Stimulated activated naive CD8-positive, alpha-beta T cell treated with anti-CD3 and anti-CD28 coated beads, Interleukin-15, Interleukin-2, amounts not matched to agents 100 ng/mL and 50 ng/mL, for 24 hours (primary cell): ENCODE results near the gene MDH1B.
"Not testable (repeated sequence)": the region's sequence is repeated elsewhere in the genome, so short reads cannot be mapped to it uniquely, and the experiment has no call there.

Experiments used
- H3K27ac Mint-ChIP-seq: one replicate; pipeline ENCODE4 v1.8.0; 2021; ENCODE audit warnings: mild to moderate bottlenecking, mixed read lengths
- H3K27me3 Mint-ChIP-seq: one replicate; pipeline ENCODE4 v1.8.0; 2021; ENCODE audit warnings: mixed read lengths
- H3K36me3 Mint-ChIP-seq: one replicate; pipeline ENCODE4 v1.8.0; 2021; ENCODE audit warnings: low read depth, mixed read lengths
- H3K4me1 Mint-ChIP-seq: one replicate; pipeline ENCODE4 v1.8.0; 2021; ENCODE audit warnings: low read depth, mixed read lengths
- H3K4me3 Mint-ChIP-seq: one replicate; pipeline ENCODE4 v1.8.0; 2021; ENCODE audit warnings: mild to moderate bottlenecking, mixed read lengths
- H3K9me3 Mint-ChIP-seq: one replicate; pipeline ENCODE4 v1.8.0; 2021; ENCODE audit warnings: mixed read lengths

The MDH1B gene

GRCh38 chr2:206765242-206766056, at the start of gene MDH1B, which contains the start of gene FASTKD2:
TSS of gene MDH1B (minus strand) at chr2:206765328. CDS start at chr2:206765271, 57 bp downstream.
TSS of gene FASTKD2 (plus strand) at chr2:206765606. CDS start at chr2:206766694, 1,088 bp downstream.
- Mint-ChIP-seq H3K36me3 (peaks cover 27% of the 10 kb centered on the region), H3K4me1 (peaks cover 52% of the 10 kb centered on the region), H3K4me3 (peak within 1 kb of the TSS; percentile 94), H3K9me3 (no peaks in the 10 kb centered on the region), H3K27me3 (peaks cover 1% of the 10 kb centered on the region), H3K27ac (peak within 1 kb of the TSS; percentile 98)

DNA sequence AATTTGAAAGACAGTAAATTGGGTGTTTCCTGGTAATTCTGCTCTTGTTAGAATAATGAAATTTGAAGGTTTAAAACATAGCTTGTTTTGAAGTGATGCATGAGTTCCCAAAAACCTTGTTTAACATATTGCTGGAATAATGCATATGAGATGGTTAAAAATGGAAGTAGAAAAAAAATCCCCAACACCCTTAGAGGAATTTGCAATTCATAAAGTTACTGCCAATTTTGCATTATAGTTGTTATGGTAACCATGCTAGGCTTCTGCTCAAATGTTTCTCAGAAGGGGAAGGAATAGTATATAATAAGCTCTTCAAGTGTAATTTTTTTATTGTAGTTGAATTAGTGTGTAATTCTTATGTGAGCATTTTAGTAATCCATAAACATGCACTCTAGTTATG, 49.4 kb upstream of the MDH1B start:
- Mint-ChIP-seq H3K4me3 (no peak overlapping the region), H3K4me1 (no peaks in the 10 kb centered on the region), H3K27me3 (no peaks in the 10 kb centered on the region), H3K27ac (no peak overlapping the region), H3K36me3 (peaks cover 6% of the 10 kb centered on the region), H3K9me3 (no peaks in the 10 kb centered on the region)

GRCh38 chr2:206812471-206812870, 47.3 kb upstream of the MDH1B start:
- not testable (repeated sequence) for H3K4me3 Mint-ChIP-seq, H3K27ac Mint-ChIP-seq, H3K36me3 Mint-ChIP-seq, H3K4me1 Mint-ChIP-seq, H3K9me3 Mint-ChIP-seq, H3K27me3 Mint-ChIP-seq

GRCh38 chr2:206807624-206808023, 42.5 kb upstream of the MDH1B start:
- H3K4me3 Mint-ChIP-seq, H3K27me3 Mint-ChIP-seq, H3K9me3 Mint-ChIP-seq, H3K36me3 Mint-ChIP-seq, H3K27ac Mint-ChIP-seq, H3K4me1 Mint-ChIP-seq: not testable (repeated sequence)

DNA sequence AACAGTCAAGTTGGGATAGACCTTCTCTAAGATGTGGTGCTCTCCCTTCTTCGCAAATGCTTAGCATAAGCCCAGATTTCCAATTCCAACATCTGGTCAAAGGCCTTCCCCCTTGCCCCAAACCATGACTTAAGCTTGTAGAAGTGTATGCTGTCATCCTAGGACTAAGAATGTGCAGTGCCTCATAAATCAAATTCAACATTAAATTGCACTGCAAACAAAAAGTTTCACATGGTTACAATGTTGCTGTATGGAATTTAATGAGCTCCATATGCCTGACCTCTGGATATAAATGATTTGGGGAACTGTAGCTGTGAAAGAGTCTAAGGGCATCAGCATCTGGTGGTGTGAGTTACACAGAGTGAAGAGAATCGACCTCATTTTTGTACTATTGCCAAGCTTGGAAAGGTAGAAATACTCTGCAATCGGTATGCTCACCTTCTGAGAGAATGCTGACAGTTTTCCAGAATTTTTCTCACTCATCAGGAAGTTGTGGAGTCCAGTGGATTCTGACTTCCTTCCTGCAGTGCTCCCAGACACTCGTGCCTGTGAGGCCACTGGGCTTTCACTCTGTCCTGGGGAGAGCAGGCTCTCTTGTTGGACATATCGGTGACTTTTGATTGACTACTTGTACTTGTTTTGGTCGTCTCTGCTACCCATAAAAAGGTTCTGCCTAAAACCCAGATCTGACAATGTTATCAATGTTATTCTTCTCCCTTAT, 40.9 kb upstream of the MDH1B start:
- Mint-ChIP-seq H3K27ac (no peak overlapping the region), H3K4me3 (no peak overlapping the region), H3K9me3 (no peaks in the 10 kb centered on the region), H3K27me3 (no peaks in the 10 kb centered on the region), H3K36me3 (peaks cover 13% of the 10 kb centered on the region), H3K4me1 (peaks cover 2% of the 10 kb centered on the region)

GRCh38 chr2:206804326-206804725, 39.2 kb upstream of the MDH1B start:
- Mint-ChIP-seq H3K27ac (no peak overlapping the region), H3K9me3 (no peaks in the 10 kb centered on the region), H3K27me3 (no peaks in the 10 kb centered on the region), H3K36me3 (peaks cover 13% of the 10 kb centered on the region), H3K4me1 (peaks cover 17% of the 10 kb centered on the region), H3K4me3 (no peak overlapping the region)

DNA sequence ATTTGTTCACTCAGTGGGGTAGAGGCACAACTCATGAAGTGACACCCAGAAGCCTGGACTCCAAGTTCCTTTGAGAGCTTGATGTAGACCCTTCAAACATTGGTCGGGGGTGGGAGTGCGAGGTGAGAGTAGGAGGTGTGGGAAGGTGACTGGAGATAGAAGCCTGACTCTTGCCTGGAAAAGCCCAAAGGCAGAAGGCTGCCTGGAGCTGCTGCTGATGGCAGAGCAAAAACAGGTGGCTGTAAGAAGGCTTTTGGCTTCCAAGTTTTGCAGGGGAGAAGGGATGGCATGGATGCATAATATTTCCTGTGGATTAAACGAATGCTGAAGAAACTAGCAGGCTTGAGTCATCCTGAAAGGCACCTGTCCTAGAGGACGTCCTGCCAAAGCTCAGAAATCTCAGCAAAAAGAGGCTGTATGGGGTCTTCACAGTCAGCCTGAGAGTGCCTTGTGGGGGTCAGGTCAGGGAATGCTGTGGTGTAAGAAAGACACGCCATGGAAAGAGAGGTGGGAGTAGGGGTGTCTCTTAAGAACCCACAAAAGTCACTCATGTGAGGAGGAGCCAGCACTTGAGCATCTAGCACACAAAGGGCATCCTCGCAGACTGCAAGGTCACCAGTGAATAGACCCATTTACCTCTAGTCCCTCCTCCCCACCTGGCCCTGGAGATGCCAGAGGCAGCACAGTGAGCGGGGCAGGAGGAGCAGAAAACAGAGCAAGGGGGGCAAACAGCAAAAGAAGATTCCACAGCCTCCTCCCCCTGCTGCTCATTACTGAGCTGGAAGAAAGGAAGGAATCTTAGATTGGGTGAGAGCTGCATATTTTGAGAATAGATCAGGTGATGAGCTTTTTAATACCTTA, 37.8 kb upstream of the MDH1B start:
- Mint-ChIP-seq H3K9me3 (no peaks in the 10 kb centered on the region), H3K27ac (no peak overlapping the region), H3K4me1 (peaks cover 31% of the 10 kb centered on the region), H3K27me3 (no peaks in the 10 kb centered on the region), H3K4me3 (no peak overlapping the region), H3K36me3 (peaks cover 16% of the 10 kb centered on the region)

DNA sequence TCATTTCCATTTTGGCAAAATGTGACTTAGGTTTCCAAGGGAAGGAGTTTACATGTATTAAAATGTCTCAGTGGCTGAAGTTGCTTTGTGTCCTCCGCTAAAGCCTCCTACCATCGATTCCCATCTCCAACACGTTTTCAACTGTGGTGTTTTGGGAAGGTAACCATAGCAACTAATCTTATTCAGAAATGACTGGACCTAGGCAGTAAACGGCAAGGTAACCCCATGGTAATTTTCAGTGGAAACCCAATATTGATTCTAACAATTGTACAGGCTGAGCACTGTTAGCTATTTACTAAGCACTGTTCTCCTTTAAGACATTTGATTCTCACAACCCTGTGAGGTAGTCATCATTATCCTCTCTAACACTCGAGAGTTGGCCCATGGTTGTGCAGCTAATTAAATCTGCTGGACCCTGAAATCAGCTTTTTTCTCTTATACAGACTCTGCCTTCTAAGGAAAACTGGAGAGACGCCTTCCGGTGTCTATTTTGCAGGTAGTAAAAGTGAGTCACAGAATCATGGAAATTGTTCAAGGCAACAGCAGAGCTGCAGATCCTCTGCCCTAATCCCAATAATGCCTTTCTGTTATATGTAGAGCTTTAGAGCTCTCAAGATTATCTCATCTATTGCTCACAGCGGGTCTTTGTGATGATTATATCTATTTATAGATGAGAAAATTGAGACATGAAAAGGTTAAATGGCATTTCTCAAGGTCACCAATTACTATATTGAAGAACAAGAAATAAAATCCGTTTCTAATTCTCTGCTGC, 36.5 kb upstream of the MDH1B start:
- H3K27me3 Mint-ChIP-seq, result no peaks in the 10 kb centered on the region

GRCh38 chr2:206800506-206801417, 35.6 kb upstream of the MDH1B start:
- peaks cover 21% of the 10 kb centered on the region for H3K36me3 Mint-ChIP-seq

More for the DNA sequence above, 36.5 kb upstream of the MDH1B start:
- no peak overlapping the region for H3K4me3 Mint-ChIP-seq
- H3K36me3 Mint-ChIP-seq, result peaks cover 18% of the 10 kb centered on the region
- H3K9me3 Mint-ChIP-seq, result no peaks in the 10 kb centered on the region
- H3K4me1 Mint-ChIP-seq, result peaks cover 38% of the 10 kb centered on the region
- no peak overlapping the region for H3K27ac Mint-ChIP-seq

GRCh38 chr2:206799083-206799482, 34.0 kb upstream of the MDH1B start:
- H3K9me3 Mint-ChIP-seq, result no peaks in the 10 kb centered on the region
- peak overlapping the region; percentile 33 for H3K27ac Mint-ChIP-seq
- H3K4me1 Mint-ChIP-seq, result peaks cover 38% of the 10 kb centered on the region
- peaks cover 24% of the 10 kb centered on the region for H3K36me3 Mint-ChIP-seq
- no peak overlapping the region for H3K4me3 Mint-ChIP-seq
- no peaks in the 10 kb centered on the region for H3K27me3 Mint-ChIP-seq

More at GRCh38 chr2:206800506-206801417, 35.6 kb upstream of the MDH1B start:
- Mint-ChIP-seq H3K27me3 (no peaks in the 10 kb centered on the region), H3K9me3 (no peaks in the 10 kb centered on the region), H3K27ac (no peak overlapping the region), H3K4me3 (peak overlapping the region; percentile 32), H3K4me1 (peaks cover 38% of the 10 kb centered on the region)

DNA sequence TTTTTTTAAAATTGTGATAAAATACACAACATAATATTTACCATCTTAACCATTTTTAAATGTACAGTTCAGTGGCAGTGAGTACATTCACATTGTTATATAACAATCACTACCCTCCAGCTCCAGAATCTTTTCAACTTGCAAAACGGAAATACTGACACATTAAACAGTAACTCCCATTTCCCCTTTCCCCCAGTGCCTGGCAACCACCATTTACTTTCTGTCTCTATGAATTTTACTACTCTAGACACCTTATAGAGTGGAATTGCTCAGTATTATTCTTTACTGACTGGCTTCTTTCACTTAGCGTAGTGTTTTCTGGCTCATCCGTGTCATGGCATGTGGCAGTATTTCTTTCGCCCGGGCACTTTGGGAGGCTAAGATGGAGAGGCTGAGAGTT, 32.9 kb upstream of the MDH1B start:
- Mint-ChIP-seq H3K9me3 (no peaks in the 10 kb centered on the region), H3K4me1 (peaks cover 38% of the 10 kb centered on the region), H3K27me3 (no peaks in the 10 kb centered on the region), H3K36me3 (peaks cover 30% of the 10 kb centered on the region), H3K4me3 (no peak overlapping the region), H3K27ac (peak overlapping the region; percentile 83)

DNA sequence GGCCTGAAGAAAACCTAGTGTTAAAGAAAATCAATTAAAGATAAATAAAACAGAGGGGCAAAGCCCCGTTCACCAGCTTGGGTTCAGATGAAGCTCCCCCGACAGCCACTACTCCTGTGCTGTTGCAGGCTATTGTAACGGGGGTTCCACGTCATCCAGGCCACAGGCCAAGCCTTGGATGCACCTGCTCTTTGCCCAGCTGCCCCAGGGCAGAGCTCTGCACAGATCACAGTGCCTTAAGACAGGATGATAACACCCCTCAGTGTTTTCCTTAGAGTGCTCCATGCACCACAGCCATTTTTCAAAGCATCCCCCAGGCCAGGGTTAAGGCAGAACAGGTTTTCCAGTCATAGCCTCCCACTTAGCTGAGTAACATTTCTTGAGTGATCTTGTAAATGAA, 32.2 kb upstream of the MDH1B start:
- Mint-ChIP-seq H3K4me3 (no peak overlapping the region), H3K36me3 (peaks cover 35% of the 10 kb centered on the region), H3K27me3 (no peaks in the 10 kb centered on the region), H3K27ac (no peak overlapping the region), H3K9me3 (no peaks in the 10 kb centered on the region), H3K4me1 (peaks cover 38% of the 10 kb centered on the region)

DNA sequence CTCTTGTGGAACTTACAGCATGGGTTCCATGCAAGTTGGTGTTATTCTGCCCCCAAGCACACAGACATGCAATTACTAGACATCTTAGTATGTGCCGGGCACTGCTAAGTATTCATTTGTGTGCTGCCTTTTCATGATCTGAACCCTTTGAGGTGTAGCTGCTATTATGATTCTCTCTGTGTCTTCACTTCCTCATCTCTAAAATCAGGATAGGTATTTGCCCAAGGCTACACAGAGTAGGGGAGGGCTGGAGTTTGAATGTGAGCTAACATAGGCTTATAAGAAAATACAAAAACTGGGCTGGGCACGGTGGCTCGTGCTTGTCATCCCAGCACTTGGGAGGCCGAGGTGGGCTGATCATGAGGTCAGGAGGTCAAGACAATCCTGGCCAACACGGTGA, 27.5 kb upstream of the MDH1B start:
- Mint-ChIP-seq H3K27ac (no peak overlapping the region), H3K4me1 (peaks cover 4% of the 10 kb centered on the region), H3K4me3 (no peak overlapping the region), H3K9me3 (no peaks in the 10 kb centered on the region), H3K36me3 (peaks cover 64% of the 10 kb centered on the region), H3K27me3 (no peaks in the 10 kb centered on the region)
